H9 (cell line): Measurements from ENCODE around the gene FBXO11. TPM values are rescaled to one million over a fixed set of nuclear protein-coding genes. Genes with fewer than 3 reads are reported as not detected.

Source experiments
- DNase-seq: peaks from one replicate; pipeline ENCODE4 v3.0.0-alpha.2; 2017
- H2AFZ ChIP-seq: one replicate; pipeline ENCODE4 v1.6.1; 2013; ENCODE audit warnings: mild to moderate bottlenecking, low read length, control low read depth, moderate library complexity
- H2AK5ac ChIP-seq: 2 replicates; pipeline ENCODE4 v1.6.1; 2013; ENCODE audit warnings: low read length, control low read depth, mixed read lengths; ENCODE audit not compliant: insufficient read length
- H2BK120ac ChIP-seq: one replicate; pipeline ENCODE4 v1.6.1; 2013; ENCODE audit warnings: low read depth, mild to moderate bottlenecking, low read length, control low read depth, inconsistent platforms; ENCODE audit not compliant: poor library complexity, severe bottlenecking
- H2BK12ac ChIP-seq: 2 replicates; pipeline ENCODE4 v1.6.1; 2013; ENCODE audit warnings: low read length, control low read depth, mixed read lengths, low read depth; ENCODE audit not compliant: insufficient read length
- H2BK15ac ChIP-seq: 2 replicates; pipeline ENCODE4 v1.6.1; 2013; ENCODE audit warnings: low read depth, low read length, control low read depth
- H2BK20ac ChIP-seq: one replicate; pipeline ENCODE4 v1.6.1; 2013; ENCODE audit warnings: low read depth, mild to moderate bottlenecking, low read length, control low read depth, inconsistent platforms; ENCODE audit not compliant: poor library complexity, severe bottlenecking
- H2BK5ac ChIP-seq: 2 replicates; pipeline ENCODE4 v1.6.1; 2013; ENCODE audit warnings: low read length, control low read depth, mixed read lengths; ENCODE audit not compliant: insufficient read length
- H3K14ac ChIP-seq: 2 replicates; pipeline ENCODE4 v1.6.1; 2013; ENCODE audit warnings: low read length, control low read depth; ENCODE audit not compliant: insufficient read depth
- H3K18ac ChIP-seq: 2 replicates; pipeline ENCODE4 v1.6.1; 2013; ENCODE audit warnings: low read depth, mild to moderate bottlenecking, mixed read lengths, low read length, control low read depth; ENCODE audit not compliant: insufficient read length
- H3K23ac ChIP-seq: 2 replicates; pipeline ENCODE4 v1.6.1; 2013; ENCODE audit warnings: low read length, control low read depth, mixed read lengths, low read depth; ENCODE audit not compliant: insufficient read length
- H3K23me2 ChIP-seq: 2 replicates; pipeline ENCODE4 v1.6.1; 2013; ENCODE audit warnings: low read depth, mild to moderate bottlenecking, mixed read lengths, low read length, control low read depth; ENCODE audit not compliant: insufficient read length, poor library complexity, severe bottlenecking
- H3K27ac ChIP-seq: 2 replicates; pipeline ENCODE4 v1.5.1; 2013; ENCODE audit warnings: low read length, control low read depth, mixed read lengths, low read depth; ENCODE audit not compliant: insufficient read length
- H3K27me3 ChIP-seq: 2 replicates; pipeline ENCODE4 v1.6.1; 2013; ENCODE audit warnings: low read length, control low read depth, inconsistent platforms; ENCODE audit not compliant: insufficient read depth
- H3K4ac ChIP-seq: 2 replicates; pipeline ENCODE4 v1.6.1; 2013; ENCODE audit warnings: low read depth, mild to moderate bottlenecking, control low read depth, inconsistent platforms, low read length, moderate library complexity
- H3K4me1 ChIP-seq: 2 replicates; pipeline ENCODE4 v1.6.1; 2013; ENCODE audit warnings: low read length, control low read depth, inconsistent platforms; ENCODE audit not compliant: insufficient read depth
- H3K4me2 ChIP-seq: 2 replicates; pipeline ENCODE4 v1.6.1; 2013; ENCODE audit warnings: low read length, control low read depth, mixed read lengths; ENCODE audit not compliant: insufficient read length, insufficient read depth
- H3K56ac ChIP-seq: 2 replicates; pipeline ENCODE4 v1.6.1; 2013; ENCODE audit warnings: low read depth, mild to moderate bottlenecking, mixed read lengths, low read length, control low read depth; ENCODE audit not compliant: insufficient read length
- H3K79me1 ChIP-seq: 2 replicates; pipeline ENCODE4 v1.6.1; 2013; ENCODE audit warnings: low read depth, mild to moderate bottlenecking, moderate library complexity, low read length, control low read depth, inconsistent platforms; ENCODE audit not compliant: insufficient read depth, poor library complexity, severe bottlenecking
- H3K79me2 ChIP-seq: 2 replicates; pipeline ENCODE4 v1.6.1; 2013; ENCODE audit warnings: low read length, control low read depth, inconsistent platforms; ENCODE audit not compliant: insufficient read depth
- H3K9ac ChIP-seq: 2 replicates; pipeline ENCODE4 v1.6.1; 2013; ENCODE audit warnings: low read length, control low read depth, mixed read lengths; ENCODE audit not compliant: insufficient read length; ENCODE audit errors: extremely low read depth
- H3K9me3 ChIP-seq: one replicate; pipeline ENCODE4 v1.6.1; 2013; ENCODE audit warnings: low read depth, low read length, inconsistent platforms; ENCODE audit not compliant: control insufficient read depth
- H3T11ph ChIP-seq: one replicate; pipeline ENCODE4 v1.6.1; 2013; ENCODE audit warnings: mild to moderate bottlenecking, low read length, control low read depth, inconsistent platforms
- H4K20me1 ChIP-seq: one replicate; pipeline ENCODE4 v1.6.1; 2013; ENCODE audit not compliant: control insufficient read depth, insufficient read length, insufficient read depth
- H4K5ac ChIP-seq: 2 replicates; pipeline ENCODE4 v1.6.1; 2013; ENCODE audit warnings: low read depth, mild to moderate bottlenecking, mixed read lengths, low read length, control low read depth; ENCODE audit not compliant: insufficient read length
- H4K8ac ChIP-seq: replicated peaks from 2 replicates; pipeline ENCODE4 v1.6.1; 2013; ENCODE audit warnings: low read length, control low read depth, mixed read lengths, low read depth; ENCODE audit not compliant: insufficient read length
- H4K91ac ChIP-seq: 2 replicates; pipeline ENCODE4 v1.6.1; 2013; ENCODE audit warnings: low read depth, mild to moderate bottlenecking, moderate library complexity, mixed read lengths, low read length, control low read depth; ENCODE audit not compliant: insufficient read length
- H3K27ac Mint-ChIP-seq, 3 experiments: 2 replicates in 2 of 3; 3 replicates in 1 of 3; pipeline ENCODE4 v1.8.0; 2020 to 2021; ENCODE audit warnings: mixed read lengths in 3 of 3, mild to moderate bottlenecking in 1 of 3, moderate library complexity in 1 of 3
- H3K27me3 Mint-ChIP-seq: 2 replicates; pipeline ENCODE4 v1.8.0; 2021; ENCODE audit warnings: low read depth, mild to moderate bottlenecking, moderate library complexity, mixed read lengths
- H3K36me3 Mint-ChIP-seq, 3 experiments: 2 replicates in 2 of 3; 3 replicates in 1 of 3; pipeline ENCODE4 v1.8.0; 2020 to 2021; ENCODE audit warnings: low read depth in 3 of 3, mixed read lengths in 3 of 3; ENCODE audit not compliant: insufficient read depth in 1 of 3
- H3K4me1 Mint-ChIP-seq, 2 experiments: 2 replicates each; pipeline ENCODE4 v1.8.0; 2020; ENCODE audit warnings: mixed read lengths in 2 of 2
- H3K4me3 Mint-ChIP-seq, 2 experiments: 2 replicates in 1 of 2; 3 replicates in 1 of 2; pipeline ENCODE4 v1.8.0; 2020 to 2021; ENCODE audit warnings: mild to moderate bottlenecking in 2 of 2, mixed read lengths in 2 of 2, moderate library complexity in 1 of 2
- H3K9me3 Mint-ChIP-seq, 2 experiments: 2 replicates in 1 of 2; 3 replicates in 1 of 2; pipeline ENCODE4 v1.8.0; 2020; ENCODE audit warnings: mild to moderate bottlenecking in 2 of 2, mixed read lengths in 2 of 2, moderate library complexity in 1 of 2
- CTCF ChIP-seq: fragments of 200-600 bp; sonication (generic); conservative IDR thresholded peaks from 3 replicates; pipeline ENCODE4 v1.8.0; 2021; ENCODE audit warnings: antibody characterized with exemption, mild to moderate bottlenecking
- WGBS: extraction: QIAGEN DNeasy Blood & Tissue Kit; methylation state at CpG from one replicate; pipeline ENCODE4 v1.1.7; 2013; ENCODE audit warnings: missing lambda C conversion rate, low lambda C conversion rate, mixed read lengths; ENCODE audit not compliant: insufficient read length; ENCODE audit errors: extremely low coverage; 5-methylcytosine and 5-hydroxymethylcytosine counted together
- total RNA-seq: library from RNA; stranded (reverse); gene quantifications from 2 replicates; pipeline ENCODE4 v1.2.1, GENCODE V29; 2021

FBXO11 gene
- total RNA-seq, 1 experiment from 2014 or later = 68.8 TPM

DNA sequence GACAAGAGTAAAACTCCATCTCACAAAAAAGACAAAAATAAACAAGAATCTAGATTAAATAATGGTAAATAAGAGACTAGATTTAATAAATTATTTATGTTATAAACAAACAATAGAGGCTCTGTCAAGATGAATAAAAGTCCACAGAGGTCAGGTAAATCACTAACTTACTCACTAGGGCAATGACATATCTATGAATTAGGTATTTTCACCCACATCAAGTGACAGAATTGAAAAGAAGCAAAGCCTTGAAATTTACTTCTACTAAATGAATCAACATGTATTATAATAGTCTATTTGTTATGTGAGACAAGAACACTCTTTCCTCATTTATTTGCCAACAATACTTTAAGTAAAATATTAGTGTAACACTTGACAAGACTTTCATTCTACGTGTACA lies 41.7 kb downstream of the FBXO11 start:
- Histone ChIP-seq H3T11ph (no peak overlapping the region), H3K18ac (no peak overlapping the region), H2BK15ac (no peak overlapping the region), H3K79me2 (peaks cover 18% of the 10 kb centered on the region; the same call in 1 of the 2 replicates), H3K4ac (no peak overlapping the region), H4K20me1 (no peaks in the 10 kb centered on the region), H2AFZ (no peak overlapping the region), H3K9ac (no peak overlapping the region), H3K27me3 (no peaks in the 10 kb centered on the region), H3K14ac (no peak overlapping the region), H2BK5ac (no peak overlapping the region), H3K4me1 (no peaks in the 10 kb centered on the region), H3K79me1 (peaks cover 10% of the 10 kb centered on the region), H2BK20ac (no peak overlapping the region), H2AK5ac (no peak overlapping the region), H3K23ac (no peak overlapping the region), H2BK12ac (no peak overlapping the region), H2BK120ac (no peak overlapping the region), H3K56ac (no peak overlapping the region), H3K27ac (no peak overlapping the region), H4K91ac (no peak overlapping the region), H3K4me2 (no peak overlapping the region), H4K8ac (no peak overlapping the region), H3K9me3 (no peaks in the 10 kb centered on the region), H4K5ac (no peak overlapping the region), H3K23me2 (no peaks in the 10 kb centered on the region)
- Mint-ChIP-seq H3K9me3 (no peaks in the 10 kb centered on the region), H3K27me3 (no peaks in the 10 kb centered on the region), H3K27ac (no peak overlapping the region), H3K4me1 (peaks cover 2 to 20% of the 10 kb centered on the region in 2 experiments), H3K4me3 (no peak overlapping the region), H3K36me3 (no peaks in the 10 kb centered on the region; a peak in 1 of 7 replicates)
- no peak for DNase-seq
- TF ChIP-seq CTCF = no peak
- no CpG with 5 or more reads among the region's 1 CpG for WGBS
